K562 (cell line): ENCODE results near the gene KXD1. TPM values are rescaled to one million over a fixed set of nuclear protein-coding genes. Genes with fewer than 3 reads are reported as not detected.

Experiments used
- ERF ChIP-seq: fragments of 450-650 bp; formaldehyde crosslinking; IDR thresholded peaks from 2 replicates; pipeline ENCODE4 v1.4.0; 2020; ENCODE audit warnings: mild to moderate bottlenecking, mixed read lengths
- HNRNPK ChIP-seq: fragments of 200-400 bp; formaldehyde crosslinking; IDR thresholded peaks from one replicate; pipeline ENCODE4 v1.6.1; 2018; ENCODE audit warnings: mild to moderate bottlenecking, low read depth, low read length; ENCODE audit not compliant: poor library complexity, severe bottlenecking
- MAFG ChIP-seq: fragments of 450-650 bp; conservative IDR thresholded peaks from 2 replicates; pipeline ENCODE4 v1.6.1; 2016; ENCODE audit warnings: missing genetic modification characterization, missing compliant biosample characterization
- MBD2 ChIP-seq: sonication (generic); IDR thresholded peaks from 2 replicates; pipeline ENCODE4 v1.6.1; 2016; ENCODE audit warnings: low read depth, borderline replicate concordance
- NBN ChIP-seq: fragments of 450-650 bp; IDR thresholded peaks from 2 replicates; pipeline ENCODE4 v1.6.1; 2016; ENCODE audit warnings: low read depth, mild to moderate bottlenecking
- PHF21A ChIP-seq: fragments of 450-650 bp; IDR thresholded peaks from 2 replicates; pipeline ENCODE4 v1.6.1; 2017; ENCODE audit warnings: low read depth, borderline replicate concordance
- POLR2AphosphoS5 ChIP-seq: IDR thresholded peaks from 2 replicates; pipeline ENCODE4 v1.6.1; 2011; ENCODE audit warnings: mild to moderate bottlenecking, low read depth, low read length, moderate library complexity; ENCODE audit not compliant: control insufficient read depth, insufficient read depth
- POLR3G ChIP-seq: IDR thresholded peaks from 2 replicates; pipeline ENCODE4 v1.6.1; 2011; ENCODE audit not compliant: insufficient read length, insufficient replicate concordance; ENCODE audit errors: extremely low read depth
- RBM15 ChIP-seq: fragments of 200-400 bp; formaldehyde crosslinking; IDR thresholded peaks from 2 replicates; pipeline ENCODE4 v1.6.1; 2018; ENCODE audit warnings: mild to moderate bottlenecking, low read length, moderate library complexity; ENCODE audit not compliant: insufficient read depth
- SIX5 ChIP-seq, 2 experiments: IDR thresholded peaks; 2 replicates each; pipeline ENCODE4 v1.6.1; 2011; ENCODE audit warnings: low read length in 2 of 2, borderline replicate concordance in 1 of 2, low read depth in 1 of 2, mild to moderate bottlenecking in 1 of 2, moderate library complexity in 1 of 2; ENCODE audit not compliant: insufficient read depth in 1 of 2
- SMAD3 ChIP-seq: fragments of 450-650 bp; formaldehyde crosslinking; conservative IDR thresholded peaks from 2 replicates; pipeline ENCODE4 v1.4.0; 2020; ENCODE audit warnings: mild to moderate bottlenecking
- TBL1XR1 ChIP-seq, 2 experiments: IDR thresholded peaks; 2 replicates each; pipeline ENCODE4 v1.6.1; 2012; ENCODE audit warnings: improper control_type of control experiment in 2 of 2, low read length in 2 of 2, mild to moderate bottlenecking in 1 of 2
- YBX1 ChIP-seq: fragments of 450-650 bp; IDR thresholded peaks from 2 replicates; pipeline ENCODE4 v1.7.1; 2016; ENCODE audit warnings: mild to moderate bottlenecking
- ZNF174 ChIP-seq: fragments of 250-450 bp; sonication (Bioruptor Pico); IDR thresholded peaks from 2 replicates; pipeline ENCODE4 v1.4.0; 2020; ENCODE audit warnings: mild to moderate bottlenecking
- ZNF274 ChIP-seq: IDR thresholded peaks from 2 replicates; pipeline ENCODE4 v1.6.1; 2011; ENCODE audit warnings: low read depth, mild to moderate bottlenecking, low read length, moderate library complexity, borderline replicate concordance
- ZNF507 ChIP-seq: conservative IDR thresholded peaks from 2 replicates; pipeline ENCODE4 v1.6.1; 2017; ENCODE audit warnings: missing genetic modification characterization, missing compliant biosample characterization
- ZNF644 ChIP-seq: fragments of 200-800 bp; sonication (Bioruptor generic); IDR thresholded peaks from 2 replicates; pipeline ENCODE4 v1.6.1; 2016; ENCODE audit warnings: low read depth, missing genetic modification characterization, missing compliant biosample characterization
- ZNF79 ChIP-seq: fragments of 250-450 bp; sonication (Bioruptor Pico); IDR thresholded peaks from 2 replicates; pipeline ENCODE4 v1.4.0; 2020; ENCODE audit warnings: low read depth, mild to moderate bottlenecking, moderate library complexity
- polyA plus RNA-seq, 8 experiments: library from polyadenylated mRNA; depleted of rRNA in 4 of 8; stranded (reverse) in 5 of 8; unstranded in 3 of 8; fragments of >200 nt; fragmentation: Nextera tagmentation in 2 of 8; fragmentation: Illumina TruSeq in 1 of 8; extraction: Ambion mirVana in 2 of 8; extraction: Trizol in 1 of 8; gene quantifications; 2 replicates each; pipeline versions ENCODE4 v1.2.1 to v1.2.3, GENCODE V29; 2011 to 2014; ENCODE audit warnings: inconsistent platforms in 1 of 8, missing spikeins in 1 of 8
- total RNA-seq, 7 experiments: library from RNA; depleted of rRNA in 6 of 7; stranded (reverse); fragments of >200 nt in 6 of 7; fragmentation: Illumina TruSeq in 2 of 7; extraction: Trizol in 2 of 7; gene quantifications; 2 replicates each; pipeline versions ENCODE4 v1.2.1 to v1.2.3, GENCODE V29; 2011 to 2021; ENCODE audit warnings: low replicate concordance in 1 of 7
- TF ChIP-seq, protein P1 (sequence below): fragments of 200-800 bp; sonication (Bioruptor generic); IDR thresholded peaks from 2 replicates; pipeline ENCODE4 v1.6.1; 2017; ENCODE audit warnings: missing genetic modification characterization, missing compliant biosample characterization
- TF ChIP-seq, protein P2 (sequence below): sonication (generic); formaldehyde crosslinking; IDR thresholded peaks from 2 replicates; pipeline ENCODE4 v1.8.1; 2023; ENCODE audit warnings: mild to moderate bottlenecking, missing genetic modification reagents
- TF ChIP-seq, protein P3 (sequence below): fragments of 200-800 bp; sonication (Bioruptor generic); IDR thresholded peaks from 2 replicates; pipeline ENCODE4 v1.6.1; 2017; ENCODE audit warnings: missing genetic modification characterization, missing compliant biosample characterization
- TF ChIP-seq, protein P4 (sequence below): fragments of 450-650 bp; conservative IDR thresholded peaks from 2 replicates; pipeline ENCODE4 v1.6.1; 2016; ENCODE audit warnings: missing genetic modification characterization, low read depth, mild to moderate bottlenecking, control low read depth, missing compliant biosample characterization

The KXD1 gene
- total and polyA plus RNA-seq, 9 of the 15 experiments (the other 6 are each of a cell fraction or from before 2014, with no cell fraction given) = 21.9 to 210 (median 118) TPM

DNA sequence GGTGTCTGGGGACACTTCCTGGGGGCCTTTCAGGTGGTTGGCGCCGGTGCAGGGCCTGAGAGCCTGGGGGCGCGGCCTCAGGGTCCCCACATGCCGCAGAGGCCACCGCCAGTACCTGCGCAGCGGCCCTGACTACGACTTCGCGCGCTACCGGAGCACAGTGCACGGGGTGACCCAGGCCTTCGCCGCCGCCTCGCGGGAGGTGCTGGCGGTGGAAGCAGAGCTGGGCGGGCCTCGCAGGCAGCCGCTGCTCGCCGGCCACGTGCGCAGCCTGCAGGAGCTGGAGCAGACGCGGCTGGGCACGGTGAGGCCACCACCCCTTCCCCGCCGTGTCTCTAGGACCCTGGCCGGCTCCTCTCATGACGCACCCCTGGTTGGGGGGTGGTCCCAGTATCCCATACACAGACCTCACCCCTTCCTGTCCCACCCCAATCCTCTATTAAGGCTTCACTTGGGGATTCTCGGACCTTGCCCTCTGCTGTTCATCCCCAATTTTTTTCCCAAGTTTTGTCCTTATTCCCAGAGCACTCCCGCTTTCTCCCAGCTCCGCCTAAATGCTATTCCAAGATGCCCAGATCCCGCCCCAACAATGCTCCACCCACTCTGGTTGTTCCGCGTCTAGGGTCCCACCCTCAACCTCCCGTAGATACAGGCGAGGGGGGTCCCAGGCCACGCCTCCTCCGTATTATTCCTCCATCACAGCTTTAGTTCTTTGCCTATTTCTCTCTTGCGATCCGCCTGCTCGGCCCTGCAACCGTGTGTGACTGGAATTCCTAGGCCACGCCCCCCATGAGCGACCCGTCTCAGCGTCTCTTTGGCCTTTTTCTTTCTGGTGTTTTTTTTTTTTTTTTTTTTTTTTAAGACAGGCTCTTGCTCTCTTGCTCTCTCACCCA, 32.0 kb downstream of the KXD1 start (continued):
- TF ChIP-seq ZNF644 (tag) (no peak), PHF21A (no peak), ZNF174 (CRISPR knock-in tag) (no peak), ERF (CRISPR knock-in tag) (no peak), SIX5 (IDR thresholded peaks at IDR 0.05; ENCODE audit: borderline replicate concordance in 1 of 2, insufficient read depth in 1 of 2, low read depth in 1 of 2, low read length in 2 of 2) (no peak), NBN (no peak), ZNF507 (tag) (no peak), MBD2 (no peak), ZNF274 (no peak), MAFG (tag) (no peak), POLR3G (no peak), TBL1XR1 (IDR thresholded peaks at IDR 0.05; ENCODE audit: low read length in 2 of 2) (no peak), RBM15 (no peak), SMAD3 (CRISPR knock-in tag) (no peak), YBX1 (no peak), HNRNPK (no peak), POLR2AphosphoS5 (no peak), ZNF79 (no peak)
- TF ChIP-seq, protein P1, sequence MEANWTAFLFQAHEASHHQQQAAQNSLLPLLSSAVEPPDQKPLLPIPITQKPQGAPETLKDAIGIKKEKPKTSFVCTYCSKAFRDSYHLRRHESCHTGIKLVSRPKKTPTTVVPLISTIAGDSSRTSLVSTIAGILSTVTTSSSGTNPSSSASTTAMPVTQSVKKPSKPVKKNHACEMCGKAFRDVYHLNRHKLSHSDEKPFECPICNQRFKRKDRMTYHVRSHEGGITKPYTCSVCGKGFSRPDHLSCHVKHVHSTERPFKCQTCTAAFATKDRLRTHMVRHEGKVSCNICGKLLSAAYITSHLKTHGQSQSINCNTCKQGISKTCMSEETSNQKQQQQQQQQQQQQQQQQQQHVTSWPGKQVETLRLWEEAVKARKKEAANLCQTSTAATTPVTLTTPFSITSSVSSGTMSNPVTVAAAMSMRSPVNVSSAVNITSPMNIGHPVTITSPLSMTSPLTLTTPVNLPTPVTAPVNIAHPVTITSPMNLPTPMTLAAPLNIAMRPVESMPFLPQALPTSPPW = no peak
- TF ChIP-seq, protein P2, sequence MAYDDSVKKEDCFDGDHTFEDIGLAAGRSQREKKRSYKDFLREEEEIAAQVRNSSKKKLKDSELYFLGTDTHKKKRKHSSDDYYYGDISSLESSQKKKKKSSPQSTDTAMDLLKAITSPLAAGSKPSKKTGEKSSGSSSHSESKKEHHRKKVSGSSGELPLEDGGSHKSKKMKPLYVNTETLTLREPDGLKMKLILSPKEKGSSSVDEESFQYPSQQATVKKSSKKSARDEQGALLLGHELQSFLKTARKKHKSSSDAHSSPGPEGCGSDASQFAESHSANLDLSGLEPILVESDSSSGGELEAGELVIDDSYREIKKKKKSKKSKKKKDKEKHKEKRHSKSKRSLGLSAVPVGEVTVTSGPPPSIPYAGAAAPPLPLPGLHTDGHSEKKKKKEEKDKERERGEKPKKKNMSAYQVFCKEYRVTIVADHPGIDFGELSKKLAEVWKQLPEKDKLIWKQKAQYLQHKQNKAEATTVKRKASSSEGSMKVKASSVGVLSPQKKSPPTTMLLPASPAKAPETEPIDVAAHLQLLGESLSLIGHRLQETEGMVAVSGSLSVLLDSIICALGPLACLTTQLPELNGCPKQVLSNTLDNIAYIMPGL = peak; percentile 93
- TF ChIP-seq, protein P3, sequence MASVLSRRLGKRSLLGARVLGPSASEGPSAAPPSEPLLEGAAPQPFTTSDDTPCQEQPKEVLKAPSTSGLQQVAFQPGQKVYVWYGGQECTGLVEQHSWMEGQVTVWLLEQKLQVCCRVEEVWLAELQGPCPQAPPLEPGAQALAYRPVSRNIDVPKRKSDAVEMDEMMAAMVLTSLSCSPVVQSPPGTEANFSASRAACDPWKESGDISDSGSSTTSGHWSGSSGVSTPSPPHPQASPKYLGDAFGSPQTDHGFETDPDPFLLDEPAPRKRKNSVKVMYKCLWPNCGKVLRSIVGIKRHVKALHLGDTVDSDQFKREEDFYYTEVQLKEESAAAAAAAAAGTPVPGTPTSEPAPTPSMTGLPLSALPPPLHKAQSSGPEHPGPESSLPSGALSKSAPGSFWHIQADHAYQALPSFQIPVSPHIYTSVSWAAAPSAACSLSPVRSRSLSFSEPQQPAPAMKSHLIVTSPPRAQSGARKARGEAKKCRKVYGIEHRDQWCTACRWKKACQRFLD = peak; percentile 45; the same call in 1 of the 2 replicates
- TF ChIP-seq, protein P4, sequence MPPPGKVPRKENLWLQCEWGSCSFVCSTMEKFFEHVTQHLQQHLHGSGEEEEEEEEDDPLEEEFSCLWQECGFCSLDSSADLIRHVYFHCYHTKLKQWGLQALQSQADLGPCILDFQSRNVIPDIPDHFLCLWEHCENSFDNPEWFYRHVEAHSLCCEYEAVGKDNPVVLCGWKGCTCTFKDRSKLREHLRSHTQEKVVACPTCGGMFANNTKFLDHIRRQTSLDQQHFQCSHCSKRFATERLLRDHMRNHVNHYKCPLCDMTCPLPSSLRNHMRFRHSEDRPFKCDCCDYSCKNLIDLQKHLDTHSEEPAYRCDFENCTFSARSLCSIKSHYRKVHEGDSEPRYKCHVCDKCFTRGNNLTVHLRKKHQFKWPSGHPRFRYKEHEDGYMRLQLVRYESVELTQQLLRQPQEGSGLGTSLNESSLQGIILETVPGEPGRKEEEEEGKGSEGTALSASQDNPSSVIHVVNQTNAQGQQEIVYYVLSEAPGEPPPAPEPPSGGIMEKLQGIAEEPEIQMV (tag) = no peak
